ENCODE data around the gene CENPO. TPM values are rescaled to one million over a fixed set of nuclear protein-coding genes. Genes with fewer than 3 reads are reported as not detected.
A peak's percentile ranks its signal among the peaks of the same experiment; 100 is the strongest.
"Not testable (repeated sequence)": the region's sequence is repeated elsewhere in the genome, so short reads cannot be mapped to it uniquely, and the experiment has no call there.

CENPO gene
- total RNA-seq, 1 donor from 2014 or later = 3.7 TPM

DNA sequence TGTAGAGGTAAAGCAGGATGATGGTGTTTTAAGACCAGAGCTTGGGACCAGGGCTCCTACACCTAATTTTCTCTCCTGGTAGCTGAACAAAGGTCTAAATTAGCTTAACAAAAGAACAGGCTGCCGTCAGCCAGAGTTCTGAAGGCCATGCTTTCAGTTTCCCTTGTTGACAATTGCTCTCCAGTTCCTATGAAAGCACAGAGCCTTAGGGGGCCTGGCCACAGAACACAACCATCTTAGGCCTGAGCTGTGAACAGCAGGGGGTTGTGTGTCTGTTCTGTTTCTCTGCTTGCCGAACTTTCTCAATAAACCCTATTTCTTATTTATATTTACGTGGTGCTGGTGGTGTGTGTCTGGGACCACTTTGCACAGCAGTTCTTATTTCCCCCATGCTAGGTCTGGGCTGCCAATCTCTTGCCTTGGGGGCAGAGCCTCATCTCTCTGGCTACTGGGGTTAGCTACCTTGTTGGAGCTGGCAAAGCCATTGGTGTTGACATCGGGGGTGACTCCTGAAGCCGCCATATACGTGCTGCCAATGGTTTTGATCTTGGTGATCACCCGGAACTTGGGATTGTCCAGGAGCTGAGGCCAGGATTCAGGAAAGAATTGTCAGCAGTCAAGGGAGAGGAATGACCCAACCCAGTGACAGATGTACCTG, 29.0 kb downstream of the CENPO start:
- DNase-seq (ENCODE audit: low spot score) = no peak

DNA sequence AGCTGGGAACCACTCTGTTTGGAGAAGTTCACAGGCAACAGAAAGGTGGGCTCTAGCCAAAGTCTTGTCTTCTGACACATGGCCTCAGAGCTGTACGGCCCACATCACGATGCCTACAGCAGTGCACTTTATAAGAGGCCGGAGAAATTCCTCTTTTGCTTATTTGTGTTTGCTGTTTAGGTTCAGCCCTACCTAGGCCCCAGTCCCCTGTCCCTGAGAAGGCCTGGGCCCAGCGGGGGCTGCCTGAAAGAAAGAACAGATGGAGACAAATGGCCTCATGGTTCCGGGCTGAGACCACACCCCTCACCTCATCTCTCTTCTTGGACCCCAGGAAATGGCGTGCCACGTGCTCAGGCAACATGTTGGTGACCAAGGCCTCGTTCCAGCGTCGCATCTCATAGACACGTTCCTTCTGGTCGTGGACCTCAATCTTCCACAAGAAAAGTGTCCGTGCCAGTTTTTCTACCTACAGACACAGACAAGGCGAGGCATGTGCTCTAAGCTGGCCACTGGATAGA, 30.9 kb downstream of the CENPO start:
- no peak for DNase-seq (ENCODE audit: low spot score)

DNA sequence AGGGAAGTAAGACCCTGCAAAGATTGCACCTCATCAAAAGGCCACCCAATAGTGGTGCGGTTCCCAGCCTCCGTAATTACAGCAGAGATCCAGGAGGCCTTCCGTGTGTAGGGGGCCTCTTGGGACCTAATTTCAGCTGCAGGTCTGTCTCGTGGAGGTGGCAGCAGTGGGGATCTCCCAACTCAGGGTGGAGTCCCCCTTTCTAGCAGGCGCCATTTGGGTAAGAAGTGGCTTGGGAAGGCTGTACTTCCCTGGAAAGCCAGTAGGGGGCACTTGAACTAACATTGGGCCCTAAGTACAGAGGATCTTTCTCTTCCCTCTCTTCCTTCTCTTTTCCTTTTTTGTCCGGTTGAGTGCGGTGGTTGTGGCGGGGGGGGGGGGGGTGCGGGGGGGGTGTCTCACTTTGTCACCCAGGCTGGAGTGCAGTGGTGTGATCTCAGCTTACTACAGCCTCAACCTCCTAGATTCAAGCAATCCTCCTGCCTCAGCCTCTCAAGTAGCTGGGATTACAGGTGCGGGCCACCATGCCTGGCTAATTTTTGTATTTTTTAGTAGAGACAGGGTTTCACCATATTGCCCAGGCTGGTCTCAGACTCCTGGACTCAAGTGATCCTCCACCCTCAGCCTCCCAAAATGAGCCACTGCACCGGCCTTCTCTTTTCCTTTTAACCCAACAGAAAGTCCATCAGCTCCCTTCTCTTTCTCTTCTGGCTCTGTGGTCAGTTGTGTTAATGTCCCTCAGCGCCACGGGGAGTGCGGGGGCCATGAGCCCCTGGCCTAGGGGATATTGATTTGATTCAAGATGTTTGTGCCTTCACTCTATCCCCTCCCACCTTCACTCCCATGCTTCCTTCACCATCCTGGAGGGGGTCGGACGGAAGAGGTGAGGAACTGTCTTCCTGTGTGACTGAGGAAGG, 32.0 kb downstream of the CENPO start:
- DNase-seq (ENCODE audit: low spot score) = no peak

DNA sequence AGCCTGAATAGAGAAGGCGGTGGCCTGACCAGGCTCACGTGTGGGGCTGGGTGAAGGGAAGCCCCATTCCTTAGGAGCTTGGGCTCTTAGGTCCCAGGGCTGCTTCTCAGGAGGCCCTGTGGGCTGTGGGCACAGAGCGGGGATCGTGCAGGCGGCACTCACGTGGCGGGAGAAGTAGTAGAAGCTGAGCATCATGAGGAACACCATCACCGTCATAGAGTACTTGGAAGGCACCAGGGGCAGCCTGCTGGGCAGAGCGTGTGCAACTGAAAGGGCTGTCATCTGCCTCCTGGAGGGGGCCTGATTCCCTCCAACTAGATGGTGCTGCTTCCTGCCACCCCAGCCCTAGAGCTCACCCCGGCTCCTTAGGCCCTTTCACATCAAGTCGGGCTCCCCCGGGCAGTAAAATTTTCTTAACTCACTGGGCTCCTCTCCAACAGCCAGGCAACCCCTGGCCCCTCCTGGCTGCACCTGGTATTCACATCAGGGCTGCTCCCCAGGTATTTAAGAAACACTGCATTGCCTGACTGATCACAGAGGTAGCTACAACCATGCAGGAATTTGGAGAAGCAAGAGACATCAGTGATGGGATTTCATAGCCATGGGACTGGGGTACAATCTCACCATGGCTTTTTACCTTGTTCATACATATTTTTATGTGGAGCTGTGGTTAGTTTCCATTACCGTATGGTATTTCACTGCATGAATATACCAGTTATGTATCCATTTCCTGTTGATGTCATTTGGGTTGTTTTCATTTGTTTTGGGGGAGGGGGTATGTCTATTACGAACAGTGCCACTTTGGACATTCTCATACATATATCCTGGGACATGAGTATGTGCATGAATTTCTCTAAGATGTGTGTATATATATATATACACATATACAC, 32.9 kb downstream of the CENPO start:
- no peak for DNase-seq (ENCODE audit: low spot score)

DNA sequence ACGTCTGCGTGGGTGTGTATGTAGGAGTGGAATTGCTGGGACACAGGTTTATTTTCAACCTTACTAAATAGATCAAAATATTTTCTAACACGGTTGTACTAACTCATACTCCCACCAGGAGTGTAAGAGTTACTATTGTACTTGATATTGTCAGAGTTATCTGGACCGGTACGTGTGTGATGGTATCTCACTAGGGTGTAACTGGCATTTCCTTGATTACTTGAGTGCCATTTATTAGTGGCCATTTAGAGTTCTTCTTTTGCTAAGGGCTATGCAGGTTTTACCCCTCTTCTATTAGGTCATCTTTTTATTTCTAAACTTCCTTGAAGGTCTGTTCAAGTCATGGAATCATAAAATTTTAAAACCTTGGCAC, 33.5 kb downstream of the CENPO start:
- DNase-seq (ENCODE audit: low spot score) = no peak

DNA sequence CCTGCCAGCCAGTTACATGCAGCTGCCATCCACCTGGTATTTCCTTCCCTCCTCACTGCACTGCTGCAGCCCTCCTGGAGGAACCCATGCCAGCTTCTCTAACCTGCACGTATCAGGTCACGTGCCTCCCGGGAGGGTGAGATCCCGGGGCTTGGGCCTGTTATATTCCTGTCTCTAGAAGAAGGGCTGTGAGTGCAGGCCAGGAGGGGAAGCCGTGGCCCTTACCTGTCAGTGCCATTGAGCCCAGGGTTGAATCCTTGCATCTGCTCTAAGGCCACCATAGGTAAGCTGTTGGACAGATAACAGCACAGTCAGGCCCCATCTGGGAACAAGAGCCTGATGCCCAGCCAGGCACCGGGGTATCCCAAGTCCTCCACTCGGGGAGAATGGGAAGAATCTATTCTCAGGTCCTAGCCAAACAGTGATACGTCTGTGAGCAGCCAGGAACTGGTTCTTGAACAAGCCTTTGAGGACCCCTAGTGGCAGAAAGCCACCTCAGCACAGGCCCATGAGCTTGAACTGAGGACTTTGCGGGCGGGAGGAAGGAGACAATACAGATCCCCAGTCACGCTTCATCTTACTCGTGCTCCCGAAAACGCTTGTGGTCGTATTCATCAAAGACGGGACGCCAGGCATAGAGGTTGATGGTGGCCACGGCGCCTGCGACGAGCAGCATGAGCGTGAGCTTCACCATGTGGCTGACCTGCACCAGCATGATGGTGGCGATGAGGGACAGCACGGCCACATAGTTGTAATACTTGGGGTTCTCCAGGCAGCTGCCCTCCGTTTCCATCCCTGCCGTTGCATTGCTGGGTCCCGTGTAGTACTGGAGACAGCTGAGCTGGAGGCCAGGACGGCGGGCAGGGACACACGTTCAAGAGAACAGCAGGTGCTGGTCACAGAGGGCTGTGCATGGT, 34.4 kb downstream of the CENPO start:
- DNase-seq (ENCODE audit: low spot score) = peak; percentile 87

DNA sequence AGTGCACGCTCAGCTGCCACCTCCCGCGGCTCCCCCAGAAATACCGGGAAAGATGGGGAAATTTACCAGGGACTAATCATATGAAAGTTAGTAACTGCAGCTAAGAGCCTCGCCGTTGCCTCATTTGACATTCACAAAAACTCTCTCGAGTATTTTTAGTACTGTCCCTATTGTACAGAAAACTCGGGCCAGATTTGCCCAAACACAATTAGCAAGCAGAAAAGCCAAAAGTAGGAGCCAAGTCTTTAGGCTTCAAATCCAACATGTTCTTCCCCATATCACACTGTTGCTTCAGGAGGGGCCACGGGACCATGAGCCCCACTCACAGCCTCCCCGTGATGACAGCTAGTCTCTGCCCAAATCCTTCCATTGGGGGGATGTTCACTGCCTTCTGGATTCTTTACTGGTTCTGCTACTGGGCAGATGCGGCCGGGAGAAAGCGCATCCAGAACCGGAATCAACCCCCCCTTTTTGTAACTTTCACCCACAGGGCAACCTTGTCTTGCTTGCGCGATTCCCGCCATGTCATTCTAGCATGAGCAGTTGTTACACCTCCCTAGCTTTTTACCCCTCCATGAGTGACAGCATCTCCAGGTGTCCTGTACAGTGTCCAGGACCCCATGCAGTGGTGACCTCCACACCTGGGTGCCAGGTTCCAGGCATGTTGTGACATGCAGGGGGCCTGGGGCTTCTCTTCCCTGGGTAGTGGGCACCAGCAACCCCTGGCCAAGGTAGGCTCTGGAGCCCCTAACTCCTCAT, 35.2 kb downstream of the CENPO start:
- no peak for DNase-seq (ENCODE audit: low spot score)

DNA sequence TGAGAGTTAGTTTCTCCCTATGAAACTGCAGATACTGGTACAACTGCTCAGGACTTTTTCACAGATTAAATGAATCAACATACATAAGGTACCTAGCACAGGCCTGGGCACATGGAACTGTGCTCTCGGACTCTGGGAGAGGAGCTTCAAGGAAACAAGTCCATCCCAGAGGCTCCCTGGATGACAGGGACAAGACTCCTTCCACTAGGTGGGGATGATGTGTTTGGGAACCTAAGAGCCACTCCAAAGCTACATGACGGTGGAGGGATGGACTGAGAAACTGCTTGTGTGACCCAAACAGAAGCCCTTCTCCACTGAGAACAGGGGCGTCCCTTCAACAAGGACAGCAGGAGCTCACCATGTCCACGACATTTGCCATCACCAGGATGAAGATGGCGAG, 37.1 kb downstream of the CENPO start:
- DNase-seq (ENCODE audit: low spot score) = no peak

DNA sequence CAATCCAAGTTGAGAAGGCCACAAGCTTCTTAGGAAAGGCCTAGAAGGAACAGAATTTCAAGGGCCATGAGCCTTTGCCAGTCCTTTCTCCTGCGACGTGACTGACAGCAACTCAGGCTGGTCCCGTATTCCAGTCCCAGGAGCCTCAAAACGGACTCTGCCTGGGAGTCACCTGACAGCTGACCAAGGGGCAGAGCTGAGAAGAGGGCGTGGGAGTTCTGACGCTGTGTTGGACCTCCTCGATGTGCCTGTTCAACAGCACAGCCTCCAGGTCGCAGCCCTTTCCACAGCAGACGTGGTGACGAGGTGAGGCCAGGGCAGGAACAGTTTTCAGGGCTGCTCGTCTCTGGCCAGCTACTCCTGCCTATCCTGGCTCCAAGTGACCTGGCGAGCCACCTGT, 37.6 kb downstream of the CENPO start:
- no peak for DNase-seq (ENCODE audit: low spot score)

DNA sequence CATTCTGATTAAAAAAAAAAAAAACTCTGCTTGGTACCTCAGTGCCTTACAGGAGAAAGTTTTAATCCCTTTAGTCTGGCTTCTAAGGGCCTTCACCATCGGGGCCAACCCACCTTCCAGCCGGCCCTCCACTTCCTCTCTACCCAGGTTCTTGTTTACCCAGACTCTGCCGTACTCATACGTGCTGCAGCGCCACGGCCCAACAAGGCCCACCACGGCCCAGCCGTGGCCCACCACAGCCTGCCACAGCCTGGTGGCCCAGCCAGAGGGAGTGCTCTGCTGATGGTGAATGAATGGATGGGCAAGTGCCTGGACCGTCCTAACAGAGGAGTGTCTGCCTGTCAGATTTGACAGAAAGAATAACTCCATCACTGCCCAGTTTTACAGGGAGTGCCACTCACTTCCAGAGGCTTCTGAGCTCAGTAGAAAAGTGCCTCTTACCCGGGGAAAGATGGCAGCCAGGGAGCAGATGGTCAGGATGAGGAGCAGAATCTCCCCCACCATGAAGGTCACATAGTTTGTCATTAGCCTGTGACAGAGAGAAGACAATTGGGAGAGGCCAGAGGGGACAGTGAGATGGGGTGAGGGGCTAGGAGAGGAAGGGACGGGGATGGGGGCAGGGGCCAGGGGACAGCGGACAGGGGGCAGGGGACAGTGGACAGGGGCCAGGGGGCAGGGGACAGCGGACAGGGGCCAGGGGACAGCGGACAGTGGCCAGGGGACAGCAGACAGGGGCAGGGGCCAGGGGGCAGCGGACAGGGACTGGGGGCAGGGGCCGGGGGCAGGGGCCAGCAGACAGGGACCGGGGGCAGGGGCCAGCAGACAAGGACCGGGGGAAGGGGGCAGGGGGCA, 38.2 kb downstream of the CENPO start:
- no peak for DNase-seq (ENCODE audit: low spot score)

DNA sequence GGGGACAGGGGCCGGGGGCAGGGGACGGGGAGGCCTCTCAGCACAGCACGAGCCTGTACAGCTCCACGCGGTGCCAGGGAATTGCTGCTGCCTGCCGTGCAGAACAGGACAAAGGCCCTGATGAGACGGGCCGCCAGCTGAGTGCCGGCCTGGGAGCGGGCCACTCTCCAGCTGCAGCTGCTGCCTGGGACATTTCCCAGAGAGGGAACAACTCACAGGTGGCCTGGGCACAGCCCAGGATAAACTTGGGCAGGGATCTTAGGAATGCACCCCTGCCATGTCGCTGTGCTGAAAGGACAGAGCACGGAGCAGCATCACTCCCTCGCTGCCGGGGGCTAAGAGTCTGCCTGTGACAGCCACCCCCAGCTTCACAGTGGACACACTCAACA, 38.8 kb downstream of the CENPO start:
- no peak for DNase-seq (ENCODE audit: low spot score)

DNA sequence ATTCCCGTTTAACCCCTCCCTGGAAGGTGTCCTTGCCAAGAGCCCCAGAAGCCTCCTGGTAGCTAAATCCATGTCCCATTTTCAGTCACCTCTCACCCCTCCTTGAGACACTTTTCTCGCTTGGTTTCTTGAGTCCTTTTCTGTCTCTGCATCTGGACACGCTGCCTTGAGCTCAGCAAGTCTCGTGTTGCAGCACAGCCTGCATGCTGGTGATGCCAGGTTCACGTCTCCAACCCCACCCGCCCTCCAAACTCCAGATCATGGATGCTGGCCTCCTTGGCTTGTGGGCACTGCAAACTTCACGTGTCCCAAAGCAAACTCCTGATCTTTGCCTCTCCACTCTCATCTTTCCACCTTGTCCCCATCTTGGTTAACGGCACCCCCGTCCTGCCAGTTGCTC, 39.3 kb downstream of the CENPO start:
- DNase-seq (ENCODE audit: low spot score) = no peak

DNA sequence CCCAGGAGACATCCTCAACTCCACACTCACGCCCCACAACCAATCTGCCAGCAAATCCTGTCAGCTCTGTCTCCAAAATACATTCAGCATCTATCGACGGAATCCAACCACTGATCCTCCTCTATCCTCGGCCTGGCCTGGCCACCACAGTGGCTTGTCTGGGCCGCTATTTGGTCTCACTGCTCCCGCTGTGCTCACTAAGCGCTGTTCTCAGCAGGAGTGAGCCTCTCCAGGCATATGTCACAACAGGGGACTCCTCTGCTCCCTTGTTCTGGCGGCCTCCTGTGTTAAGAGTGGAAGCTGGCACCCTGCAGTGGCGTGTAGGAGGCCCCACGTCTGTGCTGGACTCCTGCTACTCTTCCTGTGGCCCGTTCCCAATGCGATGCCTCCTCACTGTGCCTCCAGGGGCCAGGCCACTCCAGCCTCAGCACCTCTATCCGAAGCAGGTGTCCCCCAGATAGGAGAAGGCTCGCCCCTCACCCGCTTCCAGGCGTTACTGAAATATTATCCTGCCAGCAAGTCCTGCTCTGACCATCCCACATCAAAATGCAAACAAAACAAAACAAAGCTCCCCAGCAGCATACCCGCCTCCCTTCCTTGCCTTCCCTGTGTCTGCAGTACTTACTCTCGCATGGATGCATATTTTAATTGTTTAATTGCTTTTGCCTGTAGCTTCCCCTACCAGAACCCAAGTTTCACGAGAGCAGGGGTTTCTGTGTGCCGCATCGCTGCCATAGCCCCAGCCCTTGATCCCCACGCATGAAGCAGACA, 39.9 kb downstream of the CENPO start:
- no peak for DNase-seq (ENCODE audit: low spot score)

DNA sequence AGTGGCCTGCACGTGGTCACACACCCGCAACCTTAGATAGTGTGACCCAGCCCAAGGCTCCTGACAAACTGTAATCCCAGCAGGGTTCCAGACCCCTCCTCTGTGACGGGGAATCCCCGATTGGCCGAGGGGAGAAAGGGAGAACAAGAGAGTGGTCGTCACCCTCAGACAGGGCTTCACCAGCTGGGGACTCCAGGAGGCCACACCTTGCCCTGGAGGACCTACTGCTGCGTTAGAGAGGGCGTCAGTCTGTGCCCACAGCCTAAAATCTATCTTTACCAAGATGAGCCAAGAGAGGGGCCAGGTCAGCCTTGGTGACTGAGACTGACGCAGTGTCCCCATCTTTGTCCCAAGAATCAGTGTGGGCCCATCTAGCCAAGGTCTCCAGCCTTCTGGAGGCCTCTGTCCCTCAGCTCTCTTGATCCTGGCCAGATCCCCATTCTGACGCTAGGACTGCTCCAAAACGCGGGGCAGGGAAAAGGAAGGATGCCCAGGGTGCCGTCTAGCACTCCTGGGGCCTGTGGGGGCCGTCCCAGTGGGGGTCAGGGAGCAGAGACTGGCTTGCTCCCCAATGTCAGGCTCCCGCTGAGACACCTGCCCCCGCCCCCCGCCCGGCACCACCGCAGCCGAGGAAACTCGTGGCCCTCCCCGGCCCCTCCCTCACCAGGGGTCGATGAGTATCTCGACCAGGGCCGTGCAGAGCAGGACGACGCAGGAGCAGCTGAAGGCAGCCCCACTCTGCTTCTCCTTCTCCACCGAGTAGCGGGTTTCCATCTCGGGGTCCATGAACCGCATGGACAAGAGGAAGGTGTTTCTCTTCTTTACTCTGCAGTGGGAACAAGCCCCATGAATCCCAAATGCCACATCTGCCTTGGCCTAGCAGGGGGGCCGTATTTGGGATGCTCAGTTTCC, 40.9 kb downstream of the CENPO start:
- DNase-seq (ENCODE audit: low spot score) = no peak

DNA sequence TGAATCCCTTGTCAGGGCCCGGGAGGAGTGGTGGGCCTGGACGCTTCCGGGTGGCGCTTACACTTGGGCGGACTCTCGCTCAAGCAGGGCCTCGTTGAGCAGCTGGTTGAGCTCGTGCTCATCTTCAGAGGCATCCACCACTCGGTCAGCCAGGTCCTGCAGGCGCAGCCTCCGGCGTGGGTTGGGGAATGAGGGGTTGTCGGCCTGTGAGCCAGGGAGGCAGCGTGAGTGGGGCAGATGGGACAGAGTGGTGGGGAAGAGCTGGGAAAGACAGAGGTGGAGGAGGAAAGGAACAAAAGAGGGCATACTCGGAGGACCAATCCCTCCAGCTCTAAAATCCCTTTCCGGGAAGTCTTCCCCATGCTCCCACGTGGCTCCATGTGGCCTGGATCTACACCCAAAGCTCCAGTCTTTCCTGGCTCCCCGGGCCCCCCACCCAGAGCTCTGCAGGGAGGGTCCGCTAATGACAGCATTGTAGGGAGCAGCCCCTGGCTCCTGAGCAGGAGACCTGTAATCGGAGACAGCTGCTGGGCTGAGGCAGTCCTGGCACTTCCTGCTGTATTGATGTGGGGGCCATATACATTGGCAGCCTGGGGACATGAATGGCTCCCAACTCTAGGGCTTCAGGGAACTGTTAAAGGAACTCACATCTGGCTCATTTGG, 41.6 kb downstream of the CENPO start:
- no peak for DNase-seq (ENCODE audit: low spot score)

DNA sequence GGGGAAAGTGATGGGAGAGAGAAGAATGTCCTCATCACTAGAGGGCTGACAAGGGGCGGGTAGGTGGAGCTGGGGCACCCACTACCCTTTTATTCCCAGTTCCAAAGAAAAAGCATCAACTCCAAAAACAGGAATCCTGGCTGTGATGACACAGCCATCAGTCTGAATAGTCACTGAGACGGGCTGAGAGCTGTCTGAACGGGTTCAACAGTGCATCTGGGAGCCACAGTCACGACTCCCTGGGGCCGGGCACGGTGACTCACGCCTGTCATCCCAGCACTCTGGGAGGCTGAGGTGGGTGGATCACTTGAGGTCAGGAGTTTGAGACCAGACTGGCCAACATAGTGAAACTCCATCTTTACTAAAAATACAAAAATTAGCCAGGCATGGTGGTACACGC, 42.2 kb downstream of the CENPO start:
- not testable (repeated sequence) for DNase-seq (ENCODE audit: low spot score)

DNA sequence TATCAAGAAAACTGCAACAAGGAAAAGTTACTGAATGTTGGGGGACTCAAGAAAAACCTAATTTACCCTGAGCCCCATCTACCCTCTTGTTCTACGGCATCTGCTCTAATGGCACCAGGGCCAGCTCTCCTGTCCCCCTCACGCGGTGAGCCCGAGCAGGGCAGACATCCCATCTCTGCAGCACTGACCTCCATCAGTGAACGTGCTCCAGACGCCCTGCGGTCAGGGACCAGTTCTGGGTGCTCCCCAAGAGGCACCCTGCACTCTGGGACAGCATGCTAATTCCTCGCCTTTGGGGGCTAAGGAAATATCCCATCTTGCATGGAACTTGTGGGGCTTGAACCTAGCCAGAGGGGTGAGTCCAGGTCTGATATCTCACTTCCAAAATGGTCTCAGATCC, 43.0 kb downstream of the CENPO start:
- no peak for DNase-seq (ENCODE audit: low spot score)
